NCI-H446 treated with DMSO at 0.1 percent for 48 hours (cell line): Measurements from ENCODE around the gene MAP4K3.
"Not testable (repeated sequence)": the region's sequence is repeated elsewhere in the genome, so short reads cannot be mapped to it uniquely, and the experiment has no call there.

Source experiments
- DNase-seq: peaks from one replicate; lab custom pipeline; 2025; lab: John Stamatoyannopoulos, UW

The MAP4K3 gene

DNA sequence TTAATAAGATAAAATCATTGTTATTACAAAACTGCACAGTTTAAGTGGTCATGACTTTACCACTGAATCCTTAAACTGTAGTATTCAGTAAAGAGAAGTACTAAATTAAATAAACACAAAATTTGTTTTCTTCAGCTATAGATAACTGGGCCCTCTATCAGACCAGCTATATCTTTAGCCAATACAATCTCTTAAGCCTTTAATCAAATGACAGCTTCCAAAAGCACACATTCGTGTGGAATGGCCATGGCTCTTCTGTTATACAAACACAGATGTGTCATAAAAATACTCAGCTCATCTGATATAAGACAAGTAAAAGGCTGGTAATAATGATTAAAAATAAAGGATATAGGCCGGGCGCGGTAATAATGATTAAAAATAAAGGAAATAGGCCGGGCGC is 135.7 kb downstream of the MAP4K3 start:
- DNase-seq, result no peak

DNA sequence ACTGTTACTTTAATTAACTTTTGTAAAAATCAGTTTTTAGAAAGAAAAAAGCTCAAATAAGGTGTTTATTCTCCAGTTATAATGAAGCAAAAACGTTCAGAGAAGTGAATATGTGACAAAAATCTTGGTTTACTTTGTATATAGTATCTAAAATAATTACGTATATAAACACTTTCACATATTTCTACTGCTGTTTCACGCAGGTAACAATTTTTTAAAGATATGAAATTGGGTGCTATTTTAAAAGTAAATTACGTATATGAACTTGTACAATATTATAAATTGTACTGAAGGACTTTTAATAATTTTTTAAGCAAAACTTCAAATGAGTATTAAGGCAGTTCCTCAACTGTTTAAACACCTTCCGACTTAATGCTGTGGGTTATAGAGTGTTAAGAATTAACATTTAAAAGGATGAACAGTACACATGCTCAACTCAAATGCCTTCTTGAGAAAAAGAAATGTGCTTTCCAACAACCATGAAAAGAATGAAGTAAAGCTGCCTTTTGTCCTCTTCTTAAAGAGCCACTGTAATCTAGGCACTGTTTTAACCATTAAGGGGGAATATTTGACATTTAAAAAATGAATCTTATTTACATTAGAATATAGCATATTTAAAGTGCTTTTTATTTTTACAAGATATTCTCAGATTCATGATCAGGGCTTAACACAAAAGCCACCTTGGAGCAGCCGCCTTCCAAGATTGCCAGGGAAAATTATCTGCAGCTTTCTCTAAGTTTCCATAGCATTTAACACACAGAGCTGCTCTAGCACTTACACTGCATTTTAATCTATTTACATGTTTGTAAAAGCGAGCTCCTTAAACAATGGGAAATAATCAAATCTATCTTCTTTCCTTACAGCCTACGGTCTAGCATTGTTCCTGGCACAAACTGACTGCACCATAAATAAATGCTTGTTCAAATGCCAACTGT is 136.8 kb downstream of the MAP4K3 start:
- no peak for DNase-seq

DNA sequence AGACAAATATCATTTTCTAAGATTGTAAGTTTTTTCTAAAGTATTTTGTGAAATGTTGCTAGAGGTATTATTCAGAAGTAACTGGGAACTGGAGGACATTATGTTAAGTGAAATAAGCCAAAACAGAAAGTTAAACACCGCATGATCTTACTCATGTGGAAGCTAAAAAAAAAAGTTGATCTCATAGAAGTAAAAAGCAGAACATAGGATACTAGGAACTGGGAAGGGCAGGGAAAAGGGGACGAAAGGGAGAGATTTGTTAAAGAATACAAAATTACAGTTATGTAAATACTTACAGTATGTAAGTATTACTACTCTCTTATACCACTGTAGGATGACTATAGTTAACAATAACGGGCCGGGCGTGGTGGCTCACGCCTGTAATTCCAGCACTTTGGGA is 146.7 kb downstream of the MAP4K3 start:
- no peak for DNase-seq

DNA sequence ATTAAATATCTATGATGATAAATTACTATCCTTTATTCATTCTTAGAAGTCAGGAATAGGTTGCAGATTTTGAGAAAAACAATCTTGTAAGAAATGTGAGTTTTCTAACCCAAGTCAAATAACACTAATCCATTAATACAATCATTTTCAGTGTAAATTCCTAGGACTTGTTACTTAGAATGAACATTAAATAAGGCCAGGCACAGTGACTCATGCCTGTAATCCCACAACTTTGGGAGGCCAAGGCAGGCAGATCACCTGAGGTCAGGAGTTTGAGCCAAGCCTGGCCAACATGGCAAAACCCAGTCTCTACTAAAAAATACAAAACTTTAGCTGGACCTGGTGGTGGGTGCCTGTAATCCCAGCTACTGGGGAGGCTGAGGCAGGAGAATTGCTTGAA is 147.5 kb downstream of the MAP4K3 start:
- no peak for DNase-seq

DNA sequence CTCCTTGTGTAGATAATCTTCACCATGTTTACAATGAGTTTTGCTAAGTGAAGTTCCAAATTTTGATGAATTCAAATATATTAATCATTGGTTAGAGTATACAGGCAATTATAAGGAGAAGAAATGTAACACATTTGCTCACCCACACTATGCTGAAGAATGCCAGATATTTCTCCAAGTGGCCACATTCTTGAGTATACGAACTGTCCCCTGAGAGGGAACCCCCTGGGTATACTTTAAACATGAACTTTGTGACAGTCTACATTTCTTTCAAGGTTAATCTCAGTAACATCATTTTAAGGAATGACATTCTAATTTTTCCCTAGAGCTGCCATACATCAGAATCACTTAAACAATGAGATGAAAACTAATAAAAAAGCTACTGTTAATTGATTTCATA is 153.5 kb downstream of the MAP4K3 start:
- DNase-seq, result no peak

DNA sequence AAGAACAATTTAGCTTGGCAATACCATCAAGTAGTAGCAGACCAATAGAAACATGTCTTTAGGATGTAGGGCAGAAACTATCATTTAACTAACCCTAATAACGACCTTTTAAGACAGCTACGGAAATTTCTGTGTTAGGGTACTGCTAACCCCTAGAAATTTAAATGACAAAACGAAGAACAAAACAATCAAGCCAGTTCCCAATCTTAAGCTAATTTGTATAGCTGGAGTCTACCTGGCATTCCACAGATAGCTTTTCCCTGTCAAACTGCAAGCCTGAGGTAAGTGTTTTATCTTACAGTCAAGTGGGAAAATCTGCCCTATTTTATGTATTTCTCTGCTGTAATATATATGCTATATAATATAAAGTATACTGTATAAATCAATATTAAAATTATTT is 155.7 kb downstream of the MAP4K3 start:
- DNase-seq, result no peak

DNA sequence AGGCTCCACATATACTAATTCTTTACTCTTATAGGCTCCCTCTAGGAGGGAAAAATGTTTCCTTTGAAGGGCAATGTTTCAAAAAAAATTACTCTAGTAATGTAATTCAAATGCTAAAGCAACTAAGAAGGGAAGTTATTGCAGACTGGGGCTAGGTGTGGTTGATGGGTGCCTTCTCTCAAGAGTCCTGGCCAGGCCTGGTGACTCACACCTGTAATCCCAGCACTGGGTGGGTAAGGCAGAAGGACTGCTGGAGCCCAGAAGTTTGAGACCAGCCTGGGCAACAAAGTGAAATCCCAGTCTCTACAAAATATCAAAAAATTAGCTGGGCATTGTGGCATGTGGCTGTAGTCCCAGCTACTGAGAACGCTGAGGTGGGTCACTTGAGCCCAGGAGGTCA is 162.1 kb downstream of the MAP4K3 start:
- DNase-seq, result no peak

DNA sequence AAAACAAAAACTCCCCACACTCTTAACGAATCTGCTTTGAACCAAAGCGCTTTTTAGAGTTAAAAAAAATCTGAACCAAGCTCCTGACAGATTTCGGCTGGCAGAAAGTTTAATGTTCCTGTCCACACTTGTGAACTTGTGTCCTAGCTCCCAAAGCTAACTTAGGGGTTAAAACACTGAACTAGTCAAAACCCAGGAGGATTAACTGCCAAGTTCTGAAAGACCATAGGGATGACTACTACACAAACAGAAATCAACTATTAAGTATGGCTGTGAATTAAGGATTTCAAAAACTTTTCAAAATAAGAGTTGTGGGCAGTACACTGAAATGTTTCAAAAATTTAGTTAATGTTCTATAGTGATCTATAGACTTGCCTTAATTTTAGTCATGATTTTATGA is 167.1 kb downstream of the MAP4K3 start:
- DNase-seq, result no peak

DNA sequence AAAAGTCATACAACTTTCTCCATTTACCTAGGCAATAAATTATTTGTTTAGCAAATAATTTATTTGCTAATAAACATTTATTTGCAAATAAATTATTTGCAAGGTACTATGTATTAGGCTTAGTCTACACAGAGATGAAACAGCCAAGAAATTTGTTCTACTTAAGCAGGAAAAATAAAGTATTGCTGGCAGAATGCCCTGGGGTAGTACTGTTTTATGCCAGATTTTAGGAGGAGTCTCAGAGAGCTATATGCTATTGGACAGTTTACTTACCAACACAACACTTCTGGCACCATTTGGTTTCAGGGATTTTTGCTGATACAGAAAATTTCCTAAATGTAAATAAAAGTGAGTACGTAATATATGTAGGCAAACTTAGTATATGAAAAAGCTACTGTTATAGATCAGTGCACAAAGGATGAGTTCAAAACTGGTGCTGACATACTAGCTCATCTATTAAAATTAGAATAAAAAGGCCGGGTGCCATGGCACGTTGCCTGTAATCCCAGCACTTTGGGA is 170.1 kb downstream of the MAP4K3 start:
- peak; percentile 8 for DNase-seq

DNA sequence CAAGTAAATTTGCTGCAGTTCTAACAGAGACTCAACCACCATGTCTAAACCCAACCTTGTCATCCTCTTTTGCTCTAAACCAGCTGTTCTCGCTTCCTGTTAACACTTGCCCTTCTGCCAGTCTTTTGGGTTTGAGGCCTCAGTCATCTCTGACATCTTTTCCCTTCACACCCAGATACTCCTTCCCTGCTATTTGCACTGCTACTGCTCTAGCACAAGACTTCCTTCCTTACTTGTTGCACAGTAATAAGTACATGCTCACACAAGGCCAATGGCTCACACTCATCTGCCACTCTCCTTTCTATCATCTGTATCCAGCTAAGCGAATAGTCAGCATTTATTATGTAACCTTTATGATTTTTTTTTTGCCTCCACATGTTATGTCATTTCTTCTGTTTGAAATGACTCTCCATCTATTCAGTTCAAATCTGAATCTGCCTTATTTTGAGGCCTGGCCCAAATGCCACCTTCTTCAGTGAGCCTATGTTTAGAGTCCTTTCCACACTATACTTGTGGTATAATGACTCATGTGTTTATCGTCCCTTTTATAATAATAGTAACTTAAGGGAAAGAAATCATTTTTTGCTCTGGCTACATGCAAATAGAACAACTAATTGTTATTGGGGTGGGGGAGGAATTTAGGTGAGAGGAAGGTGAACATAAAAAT is 170.8 kb downstream of the MAP4K3 start:
- DNase-seq, result no peak

DNA sequence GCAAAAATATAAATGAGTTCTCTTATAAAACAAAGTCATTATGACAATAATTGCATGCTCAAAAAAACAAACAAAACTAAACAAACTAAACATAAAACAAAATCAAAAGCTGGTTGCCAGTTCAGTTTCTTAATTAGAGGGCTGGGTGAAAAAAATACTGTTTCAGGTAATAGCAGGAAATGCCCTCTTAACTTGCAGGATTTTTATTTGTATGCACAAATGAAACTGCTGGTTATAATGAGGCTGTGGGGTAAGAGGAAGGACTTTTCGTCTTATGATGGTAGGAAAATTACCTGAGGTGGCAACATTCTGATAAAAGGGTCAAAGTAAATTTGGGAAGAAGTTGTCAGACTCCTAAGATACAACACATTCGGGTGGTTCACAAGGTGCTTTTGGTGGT is 171.8 kb downstream of the MAP4K3 start:
- DNase-seq, result no peak

DNA sequence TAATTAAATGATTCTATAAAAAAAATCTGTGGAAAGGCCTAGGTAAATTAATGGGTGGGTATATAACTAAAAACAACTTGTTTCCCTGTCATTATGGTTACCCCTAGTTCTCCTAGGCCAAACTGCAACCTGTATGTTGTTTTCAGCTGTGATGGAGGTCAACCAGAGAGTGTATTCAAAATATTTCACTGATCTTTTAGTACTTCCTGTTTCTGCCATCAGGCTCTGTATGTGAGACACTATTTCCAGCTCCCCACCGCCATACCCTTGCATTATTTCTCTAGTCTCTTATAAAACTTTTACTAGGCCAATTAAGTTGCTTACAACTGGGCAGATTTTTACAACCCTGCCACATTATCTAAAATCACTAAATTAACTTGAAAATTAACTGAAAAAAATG is 172.4 kb downstream of the MAP4K3 start:
- no peak for DNase-seq

DNA sequence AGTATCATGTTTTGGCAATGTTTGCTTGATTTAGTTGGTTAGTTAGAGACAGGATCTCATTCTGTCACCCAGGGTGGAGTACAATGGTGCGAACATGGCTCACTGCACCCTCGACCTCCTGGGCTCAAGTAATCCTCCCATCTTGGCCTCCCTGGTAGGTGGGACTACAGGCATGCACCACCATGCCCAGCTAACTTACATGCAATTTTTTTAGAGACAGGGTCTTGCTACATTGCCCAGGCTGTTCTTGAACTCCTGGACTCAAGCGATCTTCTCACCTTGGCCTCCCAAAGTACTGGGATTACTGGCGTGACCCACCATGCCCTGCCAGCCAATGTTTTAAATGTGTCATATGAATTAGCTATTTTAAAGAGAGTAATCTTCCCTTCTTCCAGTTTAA is 177.0 kb downstream of the MAP4K3 start:
- no peak for DNase-seq

DNA sequence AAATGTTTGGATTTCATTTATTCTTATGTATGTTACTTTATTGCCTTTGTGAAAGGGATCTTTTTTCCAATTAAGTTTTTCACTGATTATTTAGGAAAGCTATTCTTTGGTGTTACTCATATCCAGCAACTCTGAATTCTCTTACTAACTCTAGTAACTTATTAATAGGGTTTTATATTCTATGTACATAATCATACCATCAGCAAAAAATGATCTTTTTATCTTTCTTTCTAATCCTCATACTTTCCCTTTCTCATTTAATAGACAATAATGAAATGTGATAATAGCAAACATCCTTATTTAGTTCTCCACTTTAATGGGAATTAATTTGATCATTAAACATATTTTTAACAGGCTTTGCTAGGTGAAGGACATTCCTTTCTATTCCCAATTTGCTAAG is 181.0 kb downstream of the MAP4K3 start:
- DNase-seq, result no peak

DNA sequence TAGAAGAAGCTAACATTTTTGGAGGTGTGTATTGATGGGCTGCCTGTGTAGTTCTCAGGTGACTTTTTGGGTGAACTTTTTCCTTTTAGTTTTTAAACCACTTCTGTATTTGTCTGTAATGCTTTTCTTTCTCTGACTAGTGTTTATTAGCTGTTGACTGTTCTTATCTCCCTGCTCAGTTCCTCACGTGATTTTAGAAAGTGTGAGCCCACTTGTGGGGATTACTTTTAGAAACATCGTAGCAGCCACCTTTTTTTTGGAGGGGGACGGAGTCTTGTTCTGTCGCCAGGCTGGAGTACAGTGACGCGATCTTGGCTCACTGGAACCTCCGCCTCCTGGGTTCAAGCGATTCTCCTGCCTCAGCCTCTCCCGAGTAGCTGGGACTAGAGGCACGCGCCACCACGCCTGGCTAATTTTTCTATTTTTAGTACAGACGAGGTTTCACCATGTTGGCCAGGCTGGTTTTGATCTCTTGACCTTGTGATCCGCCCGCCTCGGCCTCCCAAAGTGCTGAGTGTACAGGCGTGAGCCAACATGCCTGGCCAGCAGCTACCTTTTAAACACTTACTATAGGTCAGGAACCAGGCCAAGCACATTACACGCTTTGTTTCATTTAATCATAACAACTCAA is 184.1 kb downstream of the MAP4K3 start:
- DNase-seq, result no peak

DNA sequence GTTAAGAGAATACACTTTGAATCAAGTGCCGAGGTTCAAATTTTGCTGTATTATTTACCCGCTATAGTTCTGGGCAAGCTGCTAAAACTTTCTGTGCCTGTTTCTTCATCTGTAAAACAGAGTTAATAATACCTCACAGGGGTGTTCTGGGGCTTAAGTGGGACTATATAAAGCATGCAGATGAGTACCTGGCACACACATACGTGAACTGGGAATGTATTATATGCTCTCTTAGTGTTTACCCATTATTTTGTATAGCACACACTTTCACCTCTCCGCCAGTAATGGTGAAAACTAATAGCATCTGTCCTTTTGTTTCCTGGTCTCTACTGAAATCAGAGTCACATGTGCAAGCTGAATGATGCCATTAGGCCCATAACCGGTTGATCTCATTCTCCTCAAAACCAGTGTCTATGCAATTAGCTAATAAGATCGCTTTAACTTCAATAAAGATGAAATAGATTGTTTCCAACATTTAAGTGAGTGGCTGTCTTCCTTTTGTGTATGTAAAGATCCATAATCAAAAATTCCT is 189.5 kb downstream of the MAP4K3 start:
- no peak for DNase-seq

DNA sequence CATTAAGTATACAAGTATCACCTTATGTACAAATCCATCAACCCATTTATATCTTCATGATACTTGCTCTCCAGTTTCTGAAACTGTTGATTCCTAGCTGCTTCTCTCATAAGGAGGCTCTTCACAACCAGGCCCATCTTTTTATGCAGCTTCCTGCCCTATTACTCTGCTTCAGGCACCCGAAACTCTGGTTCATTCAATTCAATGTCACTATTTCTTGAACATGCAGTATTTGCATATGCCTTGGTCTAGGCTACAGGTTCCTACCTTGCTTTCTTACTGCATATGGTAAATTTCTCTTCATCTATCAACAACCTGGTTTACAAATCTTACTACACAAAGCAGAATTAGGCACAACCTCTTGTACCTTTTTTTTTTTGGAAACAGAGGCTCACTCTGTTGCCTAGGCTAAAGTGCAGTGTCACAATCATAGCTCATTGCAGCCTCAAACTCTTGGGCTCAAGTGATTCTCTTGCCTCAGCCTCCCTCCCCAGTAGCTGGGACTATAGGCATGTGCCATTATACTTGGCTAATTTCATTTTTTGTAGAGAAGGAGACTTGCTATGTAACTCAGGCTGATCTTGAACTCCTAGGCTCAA is 190.6 kb downstream of the MAP4K3 start:
- DNase-seq, result no peak

DNA sequence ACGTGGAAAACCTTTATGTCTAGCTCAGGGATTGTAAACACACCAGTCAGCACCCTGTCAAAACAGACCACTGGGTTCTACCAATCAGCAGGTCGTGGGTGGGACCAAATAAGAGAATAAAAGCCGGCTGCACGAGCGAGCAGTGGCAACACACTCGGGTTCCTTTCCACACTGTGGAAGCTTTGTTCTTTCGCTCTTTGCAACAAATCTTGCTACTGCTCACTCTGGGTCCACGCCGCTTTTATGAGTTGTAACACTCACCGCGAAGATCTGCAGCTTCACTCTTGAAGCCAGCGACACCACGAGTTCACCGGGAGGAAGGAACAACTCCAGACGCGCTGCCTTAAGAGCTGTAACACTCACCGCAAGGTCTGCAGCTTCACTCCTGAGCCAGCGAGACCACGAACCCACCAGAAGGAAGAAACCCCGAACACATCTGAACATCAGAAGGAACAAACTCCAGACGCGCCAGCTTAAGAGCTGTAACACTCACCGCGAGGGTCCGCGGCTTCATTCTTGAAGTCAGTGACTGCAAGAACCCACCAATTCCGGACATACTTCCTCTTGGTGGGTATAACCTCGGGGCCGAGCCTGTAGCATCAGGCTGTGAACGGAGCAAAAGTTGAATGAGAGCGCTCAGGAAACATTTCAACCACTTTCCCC is 192.0 kb downstream of the MAP4K3 start:
- DNase-seq, result not testable (repeated sequence)

DNA sequence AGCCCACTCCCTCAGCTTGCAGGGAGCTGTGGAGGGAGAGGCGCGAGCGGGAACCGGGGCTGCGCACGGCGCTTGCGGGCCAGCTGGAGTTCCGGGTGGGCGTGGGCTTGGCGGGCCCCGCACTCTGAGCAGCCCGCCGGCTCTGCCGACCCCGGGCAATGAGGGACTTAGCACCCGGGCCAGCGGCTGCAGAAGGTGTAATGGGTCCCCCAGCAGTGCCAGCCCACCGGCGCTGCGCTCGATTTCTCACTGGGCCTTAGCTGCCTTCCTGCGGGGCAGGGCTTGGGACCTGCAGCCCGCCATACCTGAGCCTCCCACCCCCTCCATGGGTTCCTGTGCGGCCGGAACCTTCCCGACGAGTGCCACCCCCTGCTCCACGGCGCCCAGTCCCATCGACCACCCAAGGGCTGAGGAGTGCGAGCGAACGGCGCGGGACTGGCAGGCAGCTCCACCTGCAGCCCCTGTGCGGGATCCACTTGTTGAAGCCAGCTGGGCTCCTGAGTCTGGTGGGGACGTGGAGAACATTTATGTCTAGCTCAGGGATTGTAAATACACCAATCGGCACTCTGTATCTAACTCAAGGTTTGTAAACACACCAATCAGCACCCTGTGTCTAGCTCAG is 192.7 kb downstream of the MAP4K3 start:
- not testable (repeated sequence) for DNase-seq

DNA sequence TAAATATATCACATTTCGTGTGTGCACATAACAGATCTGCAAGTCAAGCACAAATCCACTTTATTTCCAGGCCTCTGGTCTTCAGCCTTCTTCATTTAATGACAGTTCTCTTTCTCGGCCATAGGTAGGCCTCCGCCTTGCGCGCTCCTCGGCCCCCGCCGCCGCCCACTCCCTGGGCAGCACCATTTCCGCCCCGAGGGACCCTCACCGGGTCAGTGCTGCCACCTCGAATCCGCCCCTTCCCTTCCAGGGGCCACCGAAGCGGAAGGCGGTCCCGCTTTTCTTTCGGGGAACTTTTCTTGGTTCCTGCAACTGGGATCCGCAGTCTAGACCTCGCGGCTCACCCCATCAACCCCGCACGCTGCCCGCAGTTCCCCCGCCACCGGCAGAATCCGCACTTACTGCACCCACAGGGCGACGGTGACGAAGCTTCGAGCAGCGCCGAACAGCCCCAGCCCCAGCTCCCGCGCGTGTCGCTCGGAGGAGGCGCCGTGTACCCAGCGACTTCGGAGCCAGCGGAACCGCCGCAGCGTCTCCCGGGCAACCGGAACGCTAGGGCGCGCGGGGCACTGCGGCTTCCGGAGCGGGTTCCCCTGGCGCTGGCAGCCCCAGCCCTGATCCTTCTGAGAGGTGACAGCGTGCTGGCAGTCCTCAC is 193.5 kb downstream of the MAP4K3 start, which contains the start of gene CDKL4:
CDKL4 (minus strand) TSS at position 502 of the 655 bp plus-strand sequence.
- DNase-seq, result no peak
